HG03039 (cell line): Measurements from ENCODE around the gene PDE7B.
"Not testable (repeated sequence)": the region's sequence is repeated elsewhere in the genome, so short reads cannot be mapped to it uniquely, and the experiment has no call there.

Source experiments
- ATAC-seq: cut with Tn5 transposase; IDR thresholded peaks from one replicate; pipeline ENCODE4 v1.9.1; 2021; ENCODE audit warnings: mild to moderate bottlenecking, moderate library complexity; ENCODE audit not compliant: unreplicated experiment

Gene PDE7B

GRCh38 chr6:136137739-136138402, 286.4 kb downstream of the PDE7B start:
- ATAC-seq = no peak

- ATAC-seq = not testable (repeated sequence)
Observed at GRCh38 chr6:136139111-136139510, 287.6 kb downstream of the PDE7B start.

GRCh38 chr6:136144251-136145023, 292.9 kb downstream of the PDE7B start:
- no peak for ATAC-seq

- no peak for ATAC-seq
Observed at GRCh38 chr6:136146130-136146529, 294.6 kb downstream of the PDE7B start.

GRCh38 chr6:136147342-136147741, 295.8 kb downstream of the PDE7B start:
- ATAC-seq = no peak

GRCh38 chr6:136148051-136148450, 296.6 kb downstream of the PDE7B start:
- no peak for ATAC-seq

- no peak for ATAC-seq
Observed at GRCh38 chr6:136148523-136148922, 297.0 kb downstream of the PDE7B start.

GRCh38 chr6:136149311-136149710, 297.8 kb downstream of the PDE7B start:
- ATAC-seq = no peak

GRCh38 chr6:136150961-136151360, 299.5 kb downstream of the PDE7B start:
- no peak for ATAC-seq

GRCh38 chr6:136153707-136154375, 302.3 kb downstream of the PDE7B start:
- ATAC-seq = no peak

- ATAC-seq = no peak
Observed at GRCh38 chr6:136155191-136155590, 303.7 kb downstream of the PDE7B start.

- ATAC-seq = no peak
Observed at GRCh38 chr6:136157743-136158142, 306.2 kb downstream of the PDE7B start.

GRCh38 chr6:136158387-136158821, 306.9 kb downstream of the PDE7B start:
- ATAC-seq = no peak

GRCh38 chr6:136158971-136159370, 307.5 kb downstream of the PDE7B start:
- ATAC-seq = no peak

- no peak for ATAC-seq
Observed at GRCh38 chr6:136160250-136160649, 308.7 kb downstream of the PDE7B start.

GRCh38 chr6:136161950-136162349, 310.4 kb downstream of the PDE7B start:
- no peak for ATAC-seq

GRCh38 chr6:136163260-136163659, 311.8 kb downstream of the PDE7B start:
- ATAC-seq = no peak

- ATAC-seq = no peak
Observed at GRCh38 chr6:136166815-136167214, 315.3 kb downstream of the PDE7B start.

- no peak for ATAC-seq
Observed at GRCh38 chr6:136169394-136170148, 318.1 kb downstream of the PDE7B start.

GRCh38 chr6:136171231-136171630, 319.7 kb downstream of the PDE7B start:
- no peak for ATAC-seq
